Body of pancreas (tissue), 4 donors: ENCODE measurements around the gene ITGA8. TPM values are rescaled to one million over a fixed set of nuclear protein-coding genes. Genes with fewer than 3 reads are reported as not detected.
"Not testable (repeated sequence)": the region's sequence is repeated elsewhere in the genome, so short reads cannot be mapped to it uniquely, and the experiment has no call there.

Experiments used
- ATAC-seq: fragments of 150-250 bp; one replicate; pipeline ENCODE4 v1.9.1; 2016
- DNase-seq, 4 donors: peaks; one replicate each; pipeline ENCODE4 v3.0.0-alpha.2; 2019
- H3K27ac ChIP-seq, 4 donors: fragments of 200-600 bp; sonication (generic); 1 replicate in 3 of 4; 2 replicates in 1 of 4; pipeline versions ENCODE4 v1.5.1 to v1.6.1; 2016 to 2019; ENCODE audit warnings: mild to moderate bottlenecking in 1 of 4, mixed read lengths in 1 of 4, moderate library complexity in 1 of 4
- H3K27me3 ChIP-seq, 2 donors: fragments of 200-600 bp; sonication (generic); one replicate each; pipeline ENCODE4 v1.6.0; 2016; ENCODE audit warnings: mild to moderate bottlenecking in 1 of 2
- H3K36me3 ChIP-seq, 2 donors: fragments of 200-600 bp; sonication (generic); replicated peaks in 1 of 2; 2 replicates each; pipeline ENCODE4 v1.5.1; 2016; ENCODE audit warnings: low read depth in 2 of 2; ENCODE audit not compliant: insufficient read depth in 1 of 2
- H3K4me1 ChIP-seq: fragments of 200-600 bp; sonication (generic); one replicate; pipeline ENCODE4 v1.6.0; 2016
- H3K4me3 ChIP-seq, 2 donors: fragments of 200-600 bp; sonication (generic); 1 replicate in 1 of 2; 2 replicates in 1 of 2; pipeline ENCODE4 v1.5.1; 2016 to 2019
- H3K9me3 ChIP-seq, 3 donors: fragments of 200-600 bp; sonication (generic); 1 replicate in 2 of 3; 2 replicates in 1 of 3; pipeline ENCODE4 v1.5.1; 2016
- CTCF ChIP-seq, 7 experiments: fragments of 450-650 bp in 4 of 7; fragments of 200-600 bp in 3 of 7; sonication (generic) in 3 of 7; IDR thresholded peaks; one replicate each; pipeline ENCODE4 v1.5.1; 2016 to 2019; ENCODE audit warnings: antibody characterized with exemption in 7 of 7
- POLR2A ChIP-seq, 3 donors: fragments of 450-650 bp; IDR thresholded peaks; one replicate each; pipeline ENCODE4 v1.6.1; 2016; ENCODE audit warnings: antibody characterized with exemption in 3 of 3, mild to moderate bottlenecking in 2 of 3
- WGBS, 2 donors: methylation state at CpG; one replicate each; pipeline ENCODE4 v1.1.5; 2017; 5-methylcytosine and 5-hydroxymethylcytosine counted together
- intact Hi-C: fragments of 100-400 bp; cut with DNase I; formaldehyde crosslinking; loops from one replicate; pipeline ENCODE4 v1.15.1; 2023
- total RNA-seq, 2 donors: library from RNA; depleted of rRNA; stranded (reverse); fragments of >200 nt; gene quantifications; one replicate each; pipeline ENCODE4 v1.1.0, GENCODE V29; 2016

ITGA8 gene
- total RNA-seq, 2 donors from 2014 or later = 0.66 to 0.78 TPM

GRCh38 chr10:15640536-15641085 is 79.1 kb downstream of the ITGA8 start:
- no peak for DNase-seq
- no peaks in the 10 kb centered on the region for H3K9me3 ChIP-seq
- TF ChIP-seq CTCF (IDR thresholded peaks at IDR 0.05) = no peak
- TF ChIP-seq POLR2A (IDR thresholded peaks at IDR 0.05) = no peak
- no peak overlapping the region for H3K27ac ChIP-seq
- no peaks in the 10 kb centered on the region for H3K36me3 ChIP-seq
- no peaks in the 10 kb centered on the region for H3K4me1 ChIP-seq
- WGBS, 2 donors = 35 to 51% methylated on average over 5 of the region's 5 CpGs
- H3K4me3 ChIP-seq = no peak overlapping the region
- intact Hi-C loops = no loop called here
- no peak for ATAC-seq
- no peaks in the 10 kb centered on the region for H3K27me3 ChIP-seq

DNA sequence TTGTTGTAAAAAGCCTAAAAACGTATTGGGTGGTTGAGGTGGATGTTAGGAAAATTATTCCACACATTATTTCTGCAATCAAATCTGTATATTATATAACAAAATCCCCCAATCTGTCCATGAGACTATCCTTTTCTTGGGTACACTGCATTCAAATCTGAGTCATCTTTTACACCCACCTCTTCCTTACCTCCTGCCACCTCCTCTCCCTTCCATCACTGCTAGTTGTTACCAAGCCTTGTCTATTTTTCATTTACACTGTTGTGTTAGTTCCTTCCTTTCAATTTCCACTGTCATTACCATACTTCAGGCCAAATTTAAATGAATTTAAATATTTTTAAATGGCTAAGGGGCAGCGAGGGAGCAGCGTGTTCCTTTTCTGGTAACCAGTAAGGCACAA is 83.3 kb downstream of the ITGA8 start:
- intact Hi-C loops = no loop called here
- WGBS, 2 donors = 79 to 81% methylated on average over 3 of the region's 3 CpGs
- Histone ChIP-seq H3K27me3 (no peaks in the 10 kb centered on the region), H3K36me3 (no peaks in the 10 kb centered on the region), H3K9me3 (no peaks in the 10 kb centered on the region), H3K4me1 (no peaks in the 10 kb centered on the region), H3K27ac (no peak overlapping the region), H3K4me3 (no peak overlapping the region)
- no peak for ATAC-seq
- no peak for DNase-seq
- TF ChIP-seq POLR2A (IDR thresholded peaks at IDR 0.05) (no peak), CTCF (IDR thresholded peaks at IDR 0.05) (no peak)

- ATAC-seq (no peak), DNase-seq (no peak)
- Histone ChIP-seq H3K4me3 (no peak overlapping the region), H3K9me3 (no peaks in the 10 kb centered on the region), H3K27ac (no peak overlapping the region), H3K36me3 (no peaks in the 10 kb centered on the region), H3K4me1 (no peaks in the 10 kb centered on the region), H3K27me3 (no peaks in the 10 kb centered on the region)
- 35 to 52% methylated on average over 4 of the region's 4 CpGs for WGBS, 2 donors
- TF ChIP-seq CTCF (IDR thresholded peaks at IDR 0.05) = no peak
- TF ChIP-seq POLR2A (IDR thresholded peaks at IDR 0.05) = no peak
- intact Hi-C loops = no loop called here
Measured at GRCh38 chr10:15632456-15633091, 87.1 kb downstream of the ITGA8 start.

DNA sequence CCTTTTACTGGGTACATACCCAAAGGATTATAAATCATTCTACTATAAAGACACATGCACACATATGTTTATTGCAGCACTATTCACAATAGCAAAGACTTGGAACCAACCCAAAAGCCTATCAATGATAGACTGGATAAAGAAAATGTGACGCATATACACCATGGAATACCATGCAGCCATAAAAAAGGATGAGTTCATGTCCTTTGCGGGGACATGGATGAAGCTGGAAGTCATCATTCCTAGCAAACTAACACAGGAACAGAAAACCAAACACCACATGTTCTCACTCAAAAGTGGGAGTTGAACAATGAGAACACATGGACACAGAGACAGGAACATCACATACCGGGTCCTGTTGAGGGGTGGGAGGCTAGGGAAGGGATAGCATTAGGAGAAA is 88.5 kb downstream of the ITGA8 start:
- H3K4me1 ChIP-seq, H3K9me3 ChIP-seq, ATAC-seq, H3K4me3 ChIP-seq, DNase-seq, intact Hi-C loops, H3K27me3 ChIP-seq, H3K27ac ChIP-seq, H3K36me3 ChIP-seq: not testable (repeated sequence)
- WGBS, 2 donors = 74 to 84% methylated on average over 3 of the region's 3 CpGs

GRCh38 chr10:15630353-15630752 is 89.4 kb downstream of the ITGA8 start:
- Histone ChIP-seq H3K4me1 (no peaks in the 10 kb centered on the region), H3K9me3 (no peaks in the 10 kb centered on the region), H3K27ac (no peak overlapping the region), H3K36me3 (no peaks in the 10 kb centered on the region), H3K4me3 (no peak overlapping the region), H3K27me3 (no peaks in the 10 kb centered on the region)
- WGBS, 2 donors = 77 to 78% methylated on average over 5 of the region's 5 CpGs
- intact Hi-C loops = no loop called here
- ATAC-seq (no peak), DNase-seq (no peak)
- TF ChIP-seq CTCF (IDR thresholded peaks at IDR 0.05) = no peak
- TF ChIP-seq POLR2A (IDR thresholded peaks at IDR 0.05) = no peak
